ENCODE measurements around the gene CDH13.
"Not testable (repeated sequence)": the region's sequence is repeated elsewhere in the genome, so short reads cannot be mapped to it uniquely, and the experiment has no call there.

Gene CDH13

GRCh38 chr16:82899731-82900450 is 273.1 kb downstream of the CDH13 start:
- no peak for DNase-seq

DNA sequence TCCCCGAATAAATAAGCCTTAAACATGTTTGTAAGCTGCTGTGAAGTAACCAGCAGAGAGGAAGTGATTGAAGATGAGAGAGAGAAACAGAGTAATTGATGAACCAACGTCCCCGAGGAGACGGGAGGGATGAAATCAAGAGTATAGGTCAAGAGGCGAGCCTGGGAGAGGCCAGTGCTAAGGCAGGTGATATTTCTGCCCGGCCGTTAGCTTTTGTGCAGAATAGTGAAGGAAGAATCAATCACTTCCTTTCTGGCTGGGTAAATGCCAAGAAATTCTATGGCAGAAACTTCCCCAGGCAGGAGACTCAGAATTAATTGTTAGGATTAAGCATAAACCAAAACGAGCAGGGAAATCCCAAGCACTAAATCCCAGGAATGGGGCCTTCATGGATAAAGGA is 273.8 kb downstream of the CDH13 start:
- no peak for DNase-seq

GRCh38 chr16:82911925-82912324 is 285.2 kb downstream of the CDH13 start:
- DNase-seq, result no peak

- DNase-seq, result no peak
These were observed 288.5 kb downstream of the CDH13 start for GRCh38 chr16:82915139-82915824.

DNA sequence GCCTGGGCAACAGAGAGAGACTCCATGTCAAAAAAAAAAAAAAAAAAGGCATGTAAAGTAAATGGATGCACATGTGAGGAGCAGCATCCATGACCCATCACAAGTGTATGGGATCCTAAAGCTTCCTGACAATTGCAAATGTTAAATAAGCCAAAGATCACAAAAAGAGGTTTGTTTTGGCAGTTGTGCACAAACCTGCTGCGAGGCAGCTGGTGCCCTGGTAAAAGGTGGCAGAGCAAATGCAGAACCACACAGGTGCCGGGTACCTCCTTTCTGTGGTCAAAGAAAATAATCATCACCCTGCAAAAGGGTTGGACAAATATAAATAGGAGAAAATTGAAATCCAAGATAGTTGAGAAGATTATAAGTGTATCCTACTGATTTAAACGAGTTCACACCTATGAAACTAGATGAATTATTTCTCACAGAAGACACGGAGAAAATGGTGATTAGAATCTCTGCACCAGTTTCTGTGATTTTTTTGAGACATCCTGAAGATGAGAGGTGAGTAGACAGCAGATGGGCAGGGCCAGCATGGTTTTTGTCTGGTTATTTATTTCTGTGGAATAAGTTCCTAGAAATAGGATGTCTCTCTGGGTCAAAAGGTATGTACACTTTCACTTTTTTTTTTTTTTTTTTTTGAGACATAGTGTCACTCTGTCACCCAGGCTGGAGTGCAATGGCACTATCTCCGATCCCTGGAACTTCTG is 291.3 kb downstream of the CDH13 start:
- DNase-seq, result no peak

DNA sequence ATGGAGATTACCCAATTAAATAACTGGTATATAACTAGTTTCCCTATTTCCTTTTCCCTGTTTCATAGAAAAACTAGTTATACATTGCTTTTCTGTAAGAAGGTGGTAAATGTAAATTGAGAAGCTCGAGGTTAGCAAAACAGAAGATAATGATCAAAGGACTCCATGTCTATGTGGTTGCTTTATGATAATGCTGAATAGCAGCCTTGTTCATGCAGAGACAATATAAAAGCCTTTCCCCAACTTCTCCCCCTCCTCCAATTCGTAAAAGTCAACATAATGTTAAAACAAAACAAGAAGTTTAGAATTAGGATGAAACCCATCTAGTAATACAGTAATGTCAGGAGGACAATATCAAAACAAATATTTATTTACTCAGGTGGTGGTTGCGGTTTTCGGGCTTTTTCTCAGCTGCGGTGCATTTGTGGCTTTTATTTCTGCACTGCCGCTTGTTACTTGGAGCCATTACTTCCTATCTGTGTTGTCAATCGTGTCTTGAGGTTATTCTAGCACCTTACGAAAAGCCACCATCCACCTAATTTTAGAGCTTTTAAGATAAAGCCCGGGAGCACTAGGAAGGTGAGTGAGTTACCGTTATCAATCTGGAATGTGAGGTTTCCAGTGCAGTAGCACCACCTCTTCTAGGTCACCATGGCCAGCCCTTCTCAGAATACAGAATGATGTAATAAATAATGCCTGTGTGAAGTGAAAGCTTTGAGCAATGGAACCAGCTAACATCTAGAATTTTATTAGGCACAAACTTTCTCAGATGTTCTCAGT is 297.5 kb downstream of the CDH13 start:
- no peak for DNase-seq

DNA sequence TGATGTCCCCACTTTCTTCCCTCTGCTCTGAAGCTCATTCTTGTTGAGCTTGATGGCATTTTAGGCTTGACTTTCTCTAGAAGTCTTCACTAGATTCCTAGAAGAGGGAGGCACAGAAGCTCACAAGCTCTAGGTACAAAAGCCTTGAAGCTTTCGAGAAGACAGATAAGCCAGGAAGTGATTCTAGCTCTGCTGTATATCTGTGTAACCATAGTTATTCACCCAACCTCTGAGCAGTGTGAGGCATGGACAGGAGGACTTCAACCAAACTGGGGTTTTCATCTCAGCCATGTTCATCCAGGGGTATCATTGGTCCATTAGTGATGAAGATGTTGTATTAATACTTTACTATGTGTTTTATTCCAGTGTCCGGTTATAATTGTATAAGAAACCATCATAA is 299.7 kb downstream of the CDH13 start:
- DNase-seq, result no peak

- not testable (repeated sequence) for DNase-seq
These were observed 307.2 kb downstream of the CDH13 start for GRCh38 chr16:82933933-82934332.

GRCh38 chr16:82935766-82936165 is 309.0 kb downstream of the CDH13 start:
- no peak for DNase-seq

- DNase-seq, result no peak
These were observed 310.3 kb downstream of the CDH13 start for GRCh38 chr16:82936941-82937551.

GRCh38 chr16:82937926-82938520 is 311.3 kb downstream of the CDH13 start:
- no peak for DNase-seq

DNA sequence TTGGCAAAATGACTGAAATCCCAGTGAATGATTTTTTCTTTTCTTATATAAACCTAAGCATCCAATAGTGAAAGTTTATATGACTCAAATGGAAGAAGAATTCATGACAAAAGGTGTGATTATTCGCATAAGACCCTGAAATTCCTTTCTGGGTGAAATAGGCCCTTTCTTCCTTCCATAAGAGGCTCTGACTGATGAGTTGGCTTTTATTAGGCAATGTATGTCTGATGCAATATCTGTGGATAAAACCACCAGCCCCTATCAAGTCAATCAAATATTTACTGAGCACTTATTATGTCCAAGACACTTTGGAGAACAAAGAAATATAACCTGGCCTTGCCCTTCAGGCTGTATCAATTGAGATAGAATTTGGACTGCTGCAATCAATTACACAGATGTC is 316.6 kb downstream of the CDH13 start:
- DNase-seq, result no peak

GRCh38 chr16:82945420-82946101 is 318.8 kb downstream of the CDH13 start:
- DNase-seq, result no peak

GRCh38 chr16:82947698-82948097 is 320.9 kb downstream of the CDH13 start:
- no peak for DNase-seq

- no peak for DNase-seq
These were observed 322.2 kb downstream of the CDH13 start for GRCh38 chr16:82949016-82949415.

DNA sequence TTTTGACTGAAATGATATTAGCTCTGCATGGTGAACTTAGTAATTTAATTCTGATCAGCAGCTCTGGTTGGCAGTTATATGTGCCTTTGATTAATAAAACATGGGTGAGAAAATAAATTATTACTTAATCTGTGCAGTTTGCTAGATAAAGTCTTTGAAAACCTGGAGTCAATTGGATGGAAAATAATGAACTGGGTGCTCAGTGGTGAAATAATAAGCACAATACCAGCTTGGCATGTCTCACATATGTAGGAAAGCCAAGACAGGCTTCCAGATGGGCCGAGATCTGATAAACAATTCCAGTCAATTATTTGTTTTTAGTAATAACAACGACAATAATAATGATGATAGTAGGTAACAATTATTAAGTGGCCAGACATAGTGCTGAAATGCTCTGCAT is 326.7 kb downstream of the CDH13 start:
- DNase-seq, result no peak

GRCh38 chr16:82954224-82954929 is 327.6 kb downstream of the CDH13 start:
- no peak for DNase-seq

- no peak for DNase-seq
These were observed 329.1 kb downstream of the CDH13 start for GRCh38 chr16:82955741-82956348.

DNA sequence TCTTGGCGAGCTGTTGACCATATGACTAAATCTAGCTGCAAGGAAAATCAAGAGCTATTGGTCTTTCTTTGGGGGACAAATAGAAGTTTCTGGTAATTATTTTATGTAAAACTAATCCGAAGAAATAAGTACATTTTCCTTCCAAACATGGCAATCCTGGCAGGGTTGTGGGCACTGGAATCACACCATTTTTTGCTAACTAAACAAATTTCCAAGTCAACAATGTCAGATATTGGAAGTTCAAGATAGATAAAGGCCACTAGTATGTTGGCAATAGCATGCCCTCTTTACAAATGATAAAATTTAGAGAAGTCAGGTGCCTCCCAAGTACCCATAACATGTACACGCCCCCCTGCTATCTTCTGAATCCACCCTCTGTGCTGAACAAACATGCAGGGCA is 330.4 kb downstream of the CDH13 start:
- DNase-seq, result no peak

DNA sequence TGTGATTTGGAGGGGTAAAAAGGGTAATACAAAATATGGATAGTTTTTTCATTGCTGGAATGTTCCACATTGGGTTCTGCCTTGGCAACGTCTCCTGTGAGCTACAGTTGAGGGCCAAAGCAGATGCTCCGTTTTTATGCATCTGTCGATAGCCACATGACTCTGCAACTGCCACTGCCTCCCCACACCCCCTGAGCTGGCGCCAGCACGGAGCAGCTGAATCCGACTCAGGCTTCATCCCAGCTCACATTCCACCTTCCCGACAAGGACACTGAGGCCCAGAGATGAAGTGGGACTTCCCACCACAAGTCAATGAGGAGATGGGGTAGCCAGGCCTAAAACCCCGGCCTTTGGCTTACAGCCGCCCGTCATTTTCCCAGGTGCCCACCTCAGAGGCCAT is 334.1 kb downstream of the CDH13 start:
- DNase-seq, result no peak

DNA sequence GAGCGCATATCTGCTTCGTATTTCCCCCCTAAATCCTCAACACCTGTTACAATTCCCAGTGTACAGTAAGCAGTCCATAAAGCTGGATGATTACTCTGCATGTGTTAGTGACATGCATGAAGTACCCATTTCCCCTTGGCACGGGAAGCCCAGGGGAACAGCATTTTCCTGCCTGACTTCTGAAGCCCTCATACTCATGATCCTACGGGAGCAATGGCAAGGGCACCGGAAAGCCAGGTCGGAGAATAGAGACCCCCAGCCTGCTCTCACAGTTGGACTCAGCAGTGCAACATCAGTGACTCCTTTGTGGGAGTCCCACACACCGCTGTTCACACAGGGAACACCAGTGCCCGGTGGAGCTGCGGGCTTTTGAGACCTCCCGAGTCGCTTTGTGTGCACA is 336.9 kb downstream of the CDH13 start:
- DNase-seq, result no peak
